Activated CD8-positive, alpha-beta T cell treated with anti-CD3 and anti-CD28 coated beads for 36 hours (primary cell): ENCODE measurements around the gene TP53INP2. TPM values are rescaled to one million over a fixed set of nuclear protein-coding genes. Genes with fewer than 3 reads are reported as not detected.

ENCODE experiments used
- ATAC-seq: fragments of 200-7000 bp; cut with Tn5 transposase; one replicate; pipeline ENCODE4 v1.10.0; 2021; ENCODE audit warnings: mild to moderate bottlenecking, moderate library complexity
- CTCF ChIA-PET: fragments of 350-600 bp; sonication (Branson Sonifier 250); formaldehyde crosslinking; loops from one replicate; lab custom pipeline; 2021; ENCODE audit warnings: antibody characterized with exemption; lab: Charles Lee
- POLR2A ChIA-PET: fragments of 350-600 bp; sonication (Branson Sonifier 250); formaldehyde crosslinking; loops from one replicate; lab custom pipeline; 2021; ENCODE audit warnings: antibody characterized with exemption; lab: Charles Lee
- DNase-seq: peaks from one replicate; pipeline ENCODE4 v3.0.0-alpha.2; 2020
- H3K27ac Mint-ChIP-seq: one replicate; pipeline ENCODE4 v1.8.0; 2021; ENCODE audit warnings: mild to moderate bottlenecking, mixed read lengths
- H3K27me3 Mint-ChIP-seq: one replicate; pipeline ENCODE4 v1.8.0; 2021; ENCODE audit warnings: mixed read lengths
- H3K36me3 Mint-ChIP-seq: one replicate; pipeline ENCODE4 v1.8.0; 2021; ENCODE audit warnings: low read depth, mixed read lengths
- H3K4me1 Mint-ChIP-seq: one replicate; pipeline ENCODE4 v1.8.0; 2021; ENCODE audit warnings: low read depth, mixed read lengths
- H3K4me3 Mint-ChIP-seq: one replicate; pipeline ENCODE4 v1.8.0; 2021; ENCODE audit warnings: mild to moderate bottlenecking, moderate library complexity, mixed read lengths
- H3K9me3 Mint-ChIP-seq: one replicate; pipeline ENCODE4 v1.8.0; 2021; ENCODE audit warnings: mixed read lengths
- CTCF ChIP-seq: fragments of 200-600 bp; IDR thresholded peaks from one replicate; pipeline ENCODE4 v1.8.0; 2022; ENCODE audit warnings: antibody characterized with exemption, mild to moderate bottlenecking
- intact Hi-C: fragments of 100-400 bp; cut with micrococcal nuclease; formaldehyde crosslinking; loops from one replicate; pipeline ENCODE4 v1.10.0; 2022
- total RNA-seq, 2 experiments: library from RNA; stranded (reverse); gene quantifications; one replicate each; pipeline ENCODE4 v1.2.3, GENCODE V29; 2021

The TP53INP2 gene
- total RNA-seq, 2 experiments from 2014 or later = 4.0 to 4.6 TPM

GRCh38 chr20:34744340-34744739 lies 40.2 kb downstream of the TP53INP2 start:
- DNase-seq = no peak
- POLR2A ChIA-PET = no interaction called here
- Mint-ChIP-seq H3K4me1 (peaks cover 5% of the 10 kb centered on the region), H3K27ac (no peak overlapping the region), H3K27me3 (no peaks in the 10 kb centered on the region), H3K4me3 (no peak overlapping the region), H3K36me3 (peaks cover 24% of the 10 kb centered on the region), H3K9me3 (no peaks in the 10 kb centered on the region)
- intact Hi-C loops = no loop called here
- CTCF ChIA-PET = interaction anchor here (1.3 kb wide), 1 partner anchor 25 kb away, joined by 6 read pairs; no protein-coding TSS in a partner anchor
- ATAC-seq = no peak
- TF ChIP-seq CTCF = no peak

- Mint-ChIP-seq H3K27me3 (no peaks in the 10 kb centered on the region), H3K9me3 (no peaks in the 10 kb centered on the region)
- intact Hi-C loops = no loop called here
These were observed 40.7 kb downstream of the TP53INP2 start for GRCh38 chr20:34744847-34745246.

GRCh38 chr20:34746674-34747073 lies 42.5 kb downstream of the TP53INP2 start:
- TF ChIP-seq CTCF = no peak
- intact Hi-C loops = no loop called here
- CTCF ChIA-PET = interaction anchor here (0.7 to 1.6 kb wide), 3 partner anchors 9 to 434 kb away, joined by 3 to 4 read pairs (median 3); no protein-coding TSS in a partner anchor
- H3K9me3 Mint-ChIP-seq = no peaks in the 10 kb centered on the region
- H3K4me3 Mint-ChIP-seq = no peak overlapping the region
- H3K27ac Mint-ChIP-seq = no peak overlapping the region
- peaks cover 5% of the 10 kb centered on the region for H3K4me1 Mint-ChIP-seq
- no peak for DNase-seq
- H3K36me3 Mint-ChIP-seq = peaks cover 16% of the 10 kb centered on the region
- POLR2A ChIA-PET = no interaction called here
- no peak for ATAC-seq
- H3K27me3 Mint-ChIP-seq = no peaks in the 10 kb centered on the region

More at GRCh38 chr20:34744847-34745246, 40.7 kb downstream of the TP53INP2 start:
- no peak for TF ChIP-seq CTCF
- Mint-ChIP-seq H3K4me1 (peaks cover 5% of the 10 kb centered on the region), H3K27ac (no peak overlapping the region), H3K4me3 (no peak overlapping the region), H3K36me3 (peaks cover 24% of the 10 kb centered on the region)
- ChIA-PET POLR2A (no interaction called here), CTCF (interaction anchor here (0.9 to 1.3 kb wide), 2 partner anchors 25 kb away, joined by 4 to 6 read pairs; no protein-coding TSS in a partner anchor)
- ATAC-seq (no peak), DNase-seq (no peak)

GRCh38 chr20:34747479-34747878 lies 43.3 kb downstream of the TP53INP2 start:
- TF ChIP-seq CTCF = no peak
- Mint-ChIP-seq H3K9me3 (no peaks in the 10 kb centered on the region), H3K27ac (peak overlapping the region; percentile 41), H3K4me1 (peaks cover 5% of the 10 kb centered on the region), H3K4me3 (no peak overlapping the region), H3K27me3 (no peaks in the 10 kb centered on the region), H3K36me3 (peaks cover 17% of the 10 kb centered on the region)
- ChIA-PET CTCF (interaction anchor here (1.5 kb wide), 1 partner anchor 434 kb away, joined by 3 read pairs; no protein-coding TSS in a partner anchor), POLR2A (no interaction called here)
- DNase-seq (no peak), ATAC-seq (no peak)
- intact Hi-C loops = no loop called here

- Mint-ChIP-seq H3K4me3 (no peak overlapping the region), H3K27ac (no peak overlapping the region), H3K27me3 (no peaks in the 10 kb centered on the region), H3K4me1 (peaks cover 5% of the 10 kb centered on the region), H3K36me3 (peaks cover 13% of the 10 kb centered on the region), H3K9me3 (no peaks in the 10 kb centered on the region)
- DNase-seq (no peak), ATAC-seq (no peak)
- CTCF ChIA-PET = interaction anchor here (0.9 kb wide), 1 partner anchor 21 kb away, joined by 4 read pairs; no protein-coding TSS in a partner anchor
- POLR2A ChIA-PET = no interaction called here
- intact Hi-C loops = no loop called here
- no peak for TF ChIP-seq CTCF
These were observed 44.6 kb downstream of the TP53INP2 start for GRCh38 chr20:34748709-34749108.
